ENCODE measurements around the gene POU2F2.

DNA sequence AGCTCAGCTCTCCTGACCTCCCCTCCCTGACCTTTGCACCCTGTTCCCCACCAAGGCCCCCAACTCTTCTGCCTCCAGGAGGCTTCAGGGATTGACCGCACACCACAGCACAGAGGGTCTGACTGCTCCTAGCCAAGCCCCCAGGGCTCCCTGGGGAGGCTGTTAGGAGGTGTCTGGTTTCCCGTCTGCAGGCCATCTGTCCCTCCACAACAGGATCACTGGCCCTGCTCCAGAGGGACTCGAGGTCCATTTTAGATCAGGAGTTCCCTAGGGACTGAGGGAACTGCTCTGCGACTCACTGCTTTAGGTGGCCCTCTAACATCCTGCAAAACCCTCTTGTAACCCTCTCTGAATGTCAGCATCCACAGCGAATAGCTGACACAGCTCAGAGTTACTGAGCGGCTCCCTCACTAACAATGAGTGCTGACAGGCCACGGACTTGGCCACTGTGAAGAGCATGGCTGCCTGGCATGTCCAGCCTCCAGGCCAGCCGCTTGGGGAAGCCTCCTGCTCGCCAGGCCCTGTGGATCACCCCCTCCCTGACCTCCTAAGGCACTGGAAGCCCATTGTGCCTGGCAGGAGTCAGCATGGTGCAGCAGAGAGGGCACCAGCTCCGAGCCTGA lies 79.9 kb downstream of the POU2F2 start:
- TF ChIP-seq, protein P1, sequence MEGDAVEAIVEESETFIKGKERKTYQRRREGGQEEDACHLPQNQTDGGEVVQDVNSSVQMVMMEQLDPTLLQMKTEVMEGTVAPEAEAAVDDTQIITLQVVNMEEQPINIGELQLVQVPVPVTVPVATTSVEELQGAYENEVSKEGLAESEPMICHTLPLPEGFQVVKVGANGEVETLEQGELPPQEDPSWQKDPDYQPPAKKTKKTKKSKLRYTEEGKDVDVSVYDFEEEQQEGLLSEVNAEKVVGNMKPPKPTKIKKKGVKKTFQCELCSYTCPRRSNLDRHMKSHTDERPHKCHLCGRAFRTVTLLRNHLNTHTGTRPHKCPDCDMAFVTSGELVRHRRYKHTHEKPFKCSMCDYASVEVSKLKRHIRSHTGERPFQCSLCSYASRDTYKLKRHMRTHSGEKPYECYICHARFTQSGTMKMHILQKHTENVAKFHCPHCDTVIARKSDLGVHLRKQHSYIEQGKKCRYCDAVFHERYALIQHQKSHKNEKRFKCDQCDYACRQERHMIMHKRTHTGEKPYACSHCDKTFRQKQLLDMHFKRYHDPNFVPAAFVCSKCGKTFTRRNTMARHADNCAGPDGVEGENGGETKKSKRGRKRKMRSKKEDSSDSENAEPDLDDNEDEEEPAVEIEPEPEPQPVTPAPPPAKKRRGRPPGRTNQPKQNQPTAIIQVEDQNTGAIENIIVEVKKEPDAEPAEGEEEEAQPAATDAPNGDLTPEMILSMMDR (IDR thresholded peaks at IDR 0.05), result no peak
- TF ChIP-seq POLR2A (IDR thresholded peaks at IDR 0.05), result no peak
